SU-DHL-6 (cell line): ENCODE measurements around the gene PTPRG.

ENCODE experiments used
- CTCF ChIP-seq: fragments of 200-600 bp; sonication (generic); IDR thresholded peaks from one replicate; pipeline ENCODE4 v1.5.1; 2017; ENCODE audit warnings: antibody characterized with exemption, mild to moderate bottlenecking, low read length, moderate library complexity; ENCODE audit not compliant: insufficient read depth, poor library complexity, severe bottlenecking
- EZH2phosphoT487 ChIP-seq: fragments of 200-600 bp; sonication (generic), shearing (Covaris generic); conservative IDR thresholded peaks from 2 replicates; pipeline ENCODE4 v1.6.1; 2018; ENCODE audit warnings: mild to moderate bottlenecking, antibody characterized with exemption, low read length, moderate library complexity, mixed read lengths

- TF ChIP-seq CTCF (no peak), EZH2phosphoT487 (no peak)
Measured at GRCh38 chr3:61957259-61957658, 395.9 kb downstream of the PTPRG start.
